Transverse colon (tissue), 4 donors: Measurements from ENCODE around the gene KIAA1755. TPM values are rescaled to one million over a fixed set of nuclear protein-coding genes. Genes with fewer than 3 reads are reported as not detected.

Experiments
- DNase-seq: peaks from one replicate; pipeline ENCODE4 v3.0.0-alpha.2; 2019
- H3K27ac ChIP-seq, 4 donors: fragments of 200-600 bp; sonication (generic); 2 replicates each; pipeline ENCODE4 v1.5.1; 2016 to 2018; ENCODE audit warnings: inconsistent platforms in 4 of 4
- H3K27me3 ChIP-seq: fragments of 200-600 bp; sonication (generic); 2 replicates; pipeline ENCODE4 v1.5.1; 2017; ENCODE audit warnings: inconsistent platforms
- H3K36me3 ChIP-seq, 4 donors: fragments of 200-600 bp; sonication (generic); 2 replicates each; pipeline ENCODE4 v1.5.1; 2017 to 2019; ENCODE audit warnings: inconsistent platforms in 4 of 4
- H3K4me1 ChIP-seq, 4 donors: fragments of 200-600 bp; sonication (generic); 2 replicates each; pipeline ENCODE4 v1.5.1; 2017 to 2020; ENCODE audit warnings: inconsistent platforms in 4 of 4
- H3K4me3 ChIP-seq, 4 donors: fragments of 200-600 bp; sonication (generic); 1 replicate in 1 of 4; 2 replicates in 3 of 4; pipeline versions ENCODE4 v1.5.1 to v1.6.1; 2017 to 2019; ENCODE audit warnings: inconsistent platforms in 4 of 4
- H3K9me3 ChIP-seq, 2 donors: fragments of 200-600 bp; sonication (generic); 2 replicates each; pipeline ENCODE4 v1.5.1; 2017 to 2019; ENCODE audit warnings: inconsistent platforms in 2 of 2
- EP300 ChIP-seq: sonication (generic); formaldehyde crosslinking; IDR thresholded peaks from one replicate; pipeline ENCODE4 v1.6.1; 2017; ENCODE audit warnings: antibody characterized with exemption, low read depth
- POLR2A ChIP-seq: fragments of 450-650 bp; IDR thresholded peaks from one replicate; pipeline ENCODE4 v1.6.1; 2016; ENCODE audit warnings: antibody characterized with exemption, mild to moderate bottlenecking, moderate library complexity
- POLR2AphosphoS5 ChIP-seq, 3 donors: sonication (generic); formaldehyde crosslinking; IDR thresholded peaks; one replicate each; pipeline ENCODE4 v1.6.1; 2016; ENCODE audit warnings: antibody characterized with exemption in 3 of 3
- WGBS, 2 donors: methylation state at CpG; one replicate each; pipeline ENCODE4 v1.1.5; 2018; ENCODE audit warnings: low coverage in 1 of 2; 5-methylcytosine and 5-hydroxymethylcytosine counted together
- in situ Hi-C, 4 donors: fragments of 200-750 bp; cut with MboI; loops; one replicate each; pipeline versions ENCODE4 v1.15.0 to v1.15.1; 2017; ENCODE audit warnings: low sequenced_read_pairs in 3 of 4, low pct_ligation_motif_present in 1 of 4, low pct_unique_long_range_greater_than_20kb in 1 of 4
- intact Hi-C: fragments of 100-400 bp; cut with DNase I; formaldehyde crosslinking; loops from one replicate; pipeline ENCODE4 v1.15.1; 2023; ENCODE audit warnings: low total_unique reads
- total RNA-seq, 4 donors: library from RNA; depleted of rRNA; stranded (reverse); fragments of >200 nt; gene quantifications; one replicate each; pipeline ENCODE4 v1.1.0, GENCODE V29; 2016
- TF ChIP-seq, protein P1 (sequence below), 5 experiments: fragments of 200-600 bp in 3 of 5; fragments of 450-650 bp in 2 of 5; sonication (generic) in 3 of 5; IDR thresholded peaks; 1 replicate in 2 of 5; 2 replicates in 3 of 5; pipeline ENCODE4 v1.5.1; 2016 to 2017; ENCODE audit warnings: antibody characterized with exemption in 5 of 5, inconsistent platforms in 3 of 5, mild to moderate bottlenecking in 2 of 5, moderate library complexity in 1 of 5

KIAA1755 gene
- total RNA-seq, 4 donors from 2014 or later = 1.6 to 20.2 (median 3.7) TPM

DNA sequence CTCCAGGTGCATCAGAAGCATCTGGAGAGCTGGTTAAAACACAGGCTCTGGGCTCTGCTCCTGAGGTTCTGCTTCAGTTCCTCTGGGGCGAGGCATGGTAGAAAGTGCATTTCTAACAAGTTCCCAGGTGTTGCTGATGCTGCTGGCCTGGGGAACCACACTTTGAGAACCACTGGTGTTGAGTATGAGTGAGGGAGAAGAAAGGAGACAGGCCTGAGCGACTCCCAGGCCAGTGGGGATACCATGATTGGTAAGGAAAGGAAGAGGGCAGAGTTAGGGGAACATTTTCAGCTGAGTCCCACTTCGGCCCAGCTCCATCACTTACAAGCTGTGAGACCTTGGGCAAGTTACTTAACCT lies 36.8 kb downstream of the KIAA1755 start:
- intact Hi-C loops (no loop called here), in situ Hi-C loops (loop anchor here in 2 of 4 donors (10.0 kb wide), 3 partner anchors 101 to 169 kb away; no protein-coding TSS in a partner anchor)
- TF ChIP-seq POLR2A = no peak
- TF ChIP-seq EP300 = no peak
- TF ChIP-seq POLR2AphosphoS5 (IDR thresholded peaks at IDR 0.05) = no peak
- TF ChIP-seq, protein P1, sequence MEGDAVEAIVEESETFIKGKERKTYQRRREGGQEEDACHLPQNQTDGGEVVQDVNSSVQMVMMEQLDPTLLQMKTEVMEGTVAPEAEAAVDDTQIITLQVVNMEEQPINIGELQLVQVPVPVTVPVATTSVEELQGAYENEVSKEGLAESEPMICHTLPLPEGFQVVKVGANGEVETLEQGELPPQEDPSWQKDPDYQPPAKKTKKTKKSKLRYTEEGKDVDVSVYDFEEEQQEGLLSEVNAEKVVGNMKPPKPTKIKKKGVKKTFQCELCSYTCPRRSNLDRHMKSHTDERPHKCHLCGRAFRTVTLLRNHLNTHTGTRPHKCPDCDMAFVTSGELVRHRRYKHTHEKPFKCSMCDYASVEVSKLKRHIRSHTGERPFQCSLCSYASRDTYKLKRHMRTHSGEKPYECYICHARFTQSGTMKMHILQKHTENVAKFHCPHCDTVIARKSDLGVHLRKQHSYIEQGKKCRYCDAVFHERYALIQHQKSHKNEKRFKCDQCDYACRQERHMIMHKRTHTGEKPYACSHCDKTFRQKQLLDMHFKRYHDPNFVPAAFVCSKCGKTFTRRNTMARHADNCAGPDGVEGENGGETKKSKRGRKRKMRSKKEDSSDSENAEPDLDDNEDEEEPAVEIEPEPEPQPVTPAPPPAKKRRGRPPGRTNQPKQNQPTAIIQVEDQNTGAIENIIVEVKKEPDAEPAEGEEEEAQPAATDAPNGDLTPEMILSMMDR (IDR thresholded peaks at IDR 0.05) = no peak
- Histone ChIP-seq H3K27me3 (no peaks in the 10 kb centered on the region), H3K27ac (no peak overlapping the region), H3K9me3 (no peaks in the 10 kb centered on the region), H3K36me3 (no peaks in the 10 kb centered on the region), H3K4me3 (no peak overlapping the region), H3K4me1 (no peaks in the 10 kb centered on the region)
- 89% methylated on average over 3 of the region's 3 CpGs; no CpG with 5 or more reads in 1 of the 2 donors for WGBS, 2 donors
- DNase-seq = no peak

DNA sequence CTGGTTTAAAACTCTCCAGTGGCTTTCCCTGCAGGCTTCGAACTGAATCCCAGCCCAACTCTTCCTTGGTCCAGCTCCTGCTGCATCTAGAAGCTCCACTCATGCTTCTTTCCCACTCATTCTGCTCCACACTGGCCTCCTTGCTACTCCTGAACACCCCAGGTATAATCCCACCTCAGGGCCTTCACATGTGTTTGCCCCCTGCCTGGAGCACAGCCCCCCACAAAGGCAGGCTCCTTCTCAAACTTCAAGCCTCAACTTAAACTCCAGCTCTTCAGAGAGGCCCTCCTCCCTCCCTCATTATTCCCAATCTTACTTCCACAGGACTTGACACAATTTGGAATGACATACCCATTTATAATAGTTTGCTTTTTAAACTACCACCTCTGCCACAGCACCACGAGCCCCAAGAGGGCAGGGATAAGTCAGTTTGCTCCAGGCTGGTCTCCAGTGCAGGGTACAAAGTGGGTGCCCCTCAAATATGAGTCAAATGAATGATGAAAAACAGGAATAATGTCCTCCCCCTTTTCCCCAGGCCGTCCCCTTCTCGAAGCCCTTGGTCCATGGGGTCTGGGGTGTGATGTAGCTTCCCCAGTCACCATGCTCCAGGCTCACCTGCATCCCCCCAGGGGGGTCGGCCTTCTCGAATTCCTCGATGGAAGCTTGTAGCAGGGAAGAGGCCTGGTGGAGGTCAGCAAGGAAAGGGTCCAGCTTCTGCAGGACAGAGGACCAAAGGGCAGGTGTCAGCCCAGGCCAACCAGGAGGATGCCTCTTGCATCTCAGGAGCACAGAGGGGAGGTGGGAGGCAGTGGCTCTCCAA lies 37.4 kb downstream of the KIAA1755 start:
- intact Hi-C loops (no loop called here), in situ Hi-C loops (loop anchor here in 2 of 4 donors (10.0 kb wide), 3 partner anchors 102 to 168 kb away; no protein-coding TSS in a partner anchor)
- Histone ChIP-seq H3K4me3 (no peak overlapping the region), H3K27me3 (no peaks in the 10 kb centered on the region), H3K9me3 (no peaks in the 10 kb centered on the region), H3K4me1 (no peaks in the 10 kb centered on the region), H3K27ac (no peak overlapping the region), H3K36me3 (no peaks in the 10 kb centered on the region)
- TF ChIP-seq, protein P1 (IDR thresholded peaks at IDR 0.05) = peak in 1 of 5 experiments; percentile 9
- TF ChIP-seq POLR2A (no peak), POLR2AphosphoS5 (IDR thresholded peaks at IDR 0.05) (no peak)
- DNase-seq = no peak
- 74 to 76% methylated on average over 5 to 7 of the region's 7 CpGs for WGBS, 2 donors

DNA sequence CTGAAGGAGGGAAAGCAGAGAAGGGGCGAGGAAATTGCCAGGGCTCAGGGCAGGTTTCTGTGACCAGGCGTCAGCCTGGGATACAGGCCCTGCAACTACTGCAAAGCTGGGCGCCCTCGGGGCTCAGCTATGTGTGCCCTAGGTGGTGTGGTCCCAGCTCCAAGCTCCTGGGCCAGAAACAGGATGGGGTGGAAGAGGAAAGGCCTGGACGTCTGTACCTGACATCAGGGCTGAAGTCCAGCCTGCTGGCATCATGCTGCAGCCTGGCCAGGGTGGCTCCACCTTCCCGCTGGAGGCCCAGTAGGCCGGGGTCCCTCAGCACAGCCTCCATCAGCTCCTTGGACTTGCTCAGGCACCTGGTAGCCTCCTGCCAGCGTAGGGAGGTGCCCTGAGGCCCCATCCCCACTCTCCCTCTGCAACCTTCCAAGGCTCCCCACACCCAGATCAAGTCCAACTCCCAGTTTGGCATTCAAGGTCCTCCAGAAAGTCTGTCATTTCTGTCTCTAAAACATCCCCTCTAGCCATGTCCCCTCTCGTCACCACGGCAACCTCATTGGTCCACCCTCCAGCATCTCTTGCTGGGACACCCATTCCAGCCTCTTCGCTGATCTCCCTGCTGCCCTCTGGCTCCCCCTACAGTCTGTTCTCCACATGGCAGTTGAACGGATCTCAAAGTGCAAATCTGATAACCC lies 38.2 kb downstream of the KIAA1755 start:
- WGBS, 2 donors = 0 to 44% methylated on average over 4 to 11 of the region's 12 CpGs
- Histone ChIP-seq H3K4me1 (no peaks in the 10 kb centered on the region), H3K27ac (no peak overlapping the region), H3K36me3 (no peaks in the 10 kb centered on the region), H3K4me3 (no peak overlapping the region), H3K27me3 (no peaks in the 10 kb centered on the region), H3K9me3 (no peaks in the 10 kb centered on the region)
- DNase-seq = peak; percentile 65
- in situ Hi-C loops (loop anchor here in 2 of 4 donors (10.0 kb wide), 3 partner anchors 102 to 168 kb away; no protein-coding TSS in a partner anchor), intact Hi-C loops (no loop called here)
- TF ChIP-seq POLR2A = no peak
- no peak for TF ChIP-seq EP300
- TF ChIP-seq POLR2AphosphoS5 (IDR thresholded peaks at IDR 0.05) = no peak
- TF ChIP-seq, protein P1 (IDR thresholded peaks at IDR 0.05) = peak; percentile 77 to 89 (median 82)

DNA sequence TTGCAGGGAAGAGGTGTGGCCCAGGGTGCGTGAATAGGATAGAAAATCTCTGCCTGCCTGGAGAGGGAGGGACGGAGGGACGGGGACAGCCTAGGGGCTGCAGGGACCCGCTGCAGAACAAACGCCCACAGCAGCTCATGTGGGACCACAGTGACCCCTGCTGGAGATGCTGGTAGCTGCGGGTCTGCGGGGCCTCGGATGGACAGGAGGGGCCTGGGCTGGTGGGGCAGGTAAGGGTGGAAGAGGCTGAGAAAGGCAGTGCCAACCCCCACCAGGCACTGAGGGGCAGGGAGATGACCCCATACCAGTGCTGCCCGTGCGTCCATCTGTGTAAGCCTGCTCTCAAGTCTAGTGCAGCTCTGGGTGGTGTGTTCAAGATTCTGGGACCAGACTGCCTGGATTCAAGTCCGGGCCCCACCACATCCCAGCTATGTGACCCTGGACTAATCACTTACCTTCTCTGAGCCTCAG lies 39.4 kb downstream of the KIAA1755 start:
- in situ Hi-C loops (loop anchor here in 2 of 4 donors (10.0 kb wide), 3 partner anchors 104 to 166 kb away; no protein-coding TSS in a partner anchor), intact Hi-C loops (no loop called here)
- Histone ChIP-seq H3K9me3 (no peaks in the 10 kb centered on the region), H3K27ac (no peak overlapping the region), H3K36me3 (no peaks in the 10 kb centered on the region), H3K4me3 (no peak overlapping the region), H3K4me1 (no peaks in the 10 kb centered on the region), H3K27me3 (no peaks in the 10 kb centered on the region)
- WGBS, 2 donors = 12% methylated on average over 11 of the region's 11 CpGs; no CpG with 5 or more reads in 1 of the 2 donors
- TF ChIP-seq POLR2AphosphoS5 (IDR thresholded peaks at IDR 0.05) (no peak), EP300 (no peak)
- TF ChIP-seq, protein P1 (IDR thresholded peaks at IDR 0.05) = peak; percentile 79 to 86 (median 85)
- peak; percentile 61 for DNase-seq
